MM.1S (cell line): ENCODE measurements around the gene KCNIP3.

ENCODE experiments used
- DNase-seq: peaks from one replicate; pipeline ENCODE4 v3.0.0-alpha.2; 2015
- H2AFZ ChIP-seq: fragments of 300-600 bp; sonication (generic); 2 replicates; pipeline ENCODE4 v1.6.0; 2016; ENCODE audit warnings: antibody characterized with exemption, low read length
- H3F3A ChIP-seq: fragments of 300-600 bp; sonication (generic); 2 replicates; pipeline ENCODE4 v1.6.1; 2016; ENCODE audit warnings: mild to moderate bottlenecking, antibody characterized with exemption, low read length, moderate library complexity, mixed read lengths; ENCODE audit not compliant: insufficient read depth
- H3K27ac ChIP-seq: fragments of 300-600 bp; sonication (generic); 2 replicates; pipeline ENCODE4 v1.5.1; 2016; ENCODE audit warnings: mild to moderate bottlenecking, low read length
- H3K27me3 ChIP-seq: fragments of 300-600 bp; sonication (generic); replicated peaks from 2 replicates; pipeline ENCODE4 v1.6.0; 2016; ENCODE audit warnings: low read length; ENCODE audit not compliant: insufficient read depth
- H3K36me3 ChIP-seq: fragments of 300-600 bp; sonication (generic); replicated peaks from 2 replicates; pipeline ENCODE4 v1.6.1; 2016; ENCODE audit warnings: mild to moderate bottlenecking, low read length, mixed read lengths; ENCODE audit not compliant: insufficient read depth
- H3K4me1 ChIP-seq: fragments of 300-600 bp; sonication (generic); 2 replicates; pipeline ENCODE4 v1.6.1; 2016; ENCODE audit warnings: low read length, mixed read lengths
- H3K4me2 ChIP-seq: fragments of 300-600 bp; sonication (generic); 2 replicates; pipeline ENCODE4 v1.6.0; 2016; ENCODE audit warnings: low read depth, low read length
- H3K4me3 ChIP-seq: fragments of 300-600 bp; sonication (generic); 2 replicates; pipeline ENCODE4 v1.5.1; 2016; ENCODE audit warnings: low read length, mixed read lengths
- H3K79me2 ChIP-seq: fragments of 300-600 bp; sonication (generic); 2 replicates; pipeline ENCODE4 v1.6.1; 2016; ENCODE audit warnings: mixed run types, low read length, mixed read lengths
- H3K9ac ChIP-seq: fragments of 300-600 bp; sonication (generic); 2 replicates; pipeline ENCODE4 v1.6.1; 2016; ENCODE audit warnings: low read length, mixed read lengths
- H3K9me2 ChIP-seq: fragments of 300-600 bp; sonication (generic); replicated peaks from 2 replicates; pipeline ENCODE4 v1.6.1; 2016; ENCODE audit warnings: mild to moderate bottlenecking, low read length, mixed read lengths; ENCODE audit not compliant: insufficient read depth
- H3K9me3 ChIP-seq: fragments of 300-600 bp; sonication (generic); replicated peaks from 2 replicates; pipeline ENCODE4 v1.6.1; 2016; ENCODE audit warnings: mild to moderate bottlenecking, low read length, mixed read lengths; ENCODE audit not compliant: insufficient read depth
- H4K20me1 ChIP-seq: fragments of 300-600 bp; sonication (generic); 2 replicates; pipeline ENCODE4 v1.6.1; 2016; ENCODE audit warnings: mild to moderate bottlenecking, low read length, moderate library complexity, mixed read lengths; ENCODE audit not compliant: insufficient read depth
- CTCF ChIP-seq: fragments of 300-600 bp; sonication (generic); IDR thresholded peaks from 2 replicates; pipeline ENCODE4 v1.5.1; 2016; ENCODE audit warnings: antibody characterized with exemption, low read length, mixed read lengths
- EZH2 ChIP-seq: fragments of 300-600 bp; sonication (generic); optimal IDR thresholded peaks from 2 replicates; pipeline ENCODE3; 2017; ENCODE audit warnings: low read depth, mild to moderate bottlenecking, antibody characterized with exemption, low read length, mixed read lengths
- EZH2phosphoT487 ChIP-seq: fragments of 300-600 bp; sonication (generic); IDR thresholded peaks from 2 replicates; pipeline ENCODE4 v1.6.1; 2018; ENCODE audit warnings: antibody characterized with exemption, low read length

The KCNIP3 gene

DNA sequence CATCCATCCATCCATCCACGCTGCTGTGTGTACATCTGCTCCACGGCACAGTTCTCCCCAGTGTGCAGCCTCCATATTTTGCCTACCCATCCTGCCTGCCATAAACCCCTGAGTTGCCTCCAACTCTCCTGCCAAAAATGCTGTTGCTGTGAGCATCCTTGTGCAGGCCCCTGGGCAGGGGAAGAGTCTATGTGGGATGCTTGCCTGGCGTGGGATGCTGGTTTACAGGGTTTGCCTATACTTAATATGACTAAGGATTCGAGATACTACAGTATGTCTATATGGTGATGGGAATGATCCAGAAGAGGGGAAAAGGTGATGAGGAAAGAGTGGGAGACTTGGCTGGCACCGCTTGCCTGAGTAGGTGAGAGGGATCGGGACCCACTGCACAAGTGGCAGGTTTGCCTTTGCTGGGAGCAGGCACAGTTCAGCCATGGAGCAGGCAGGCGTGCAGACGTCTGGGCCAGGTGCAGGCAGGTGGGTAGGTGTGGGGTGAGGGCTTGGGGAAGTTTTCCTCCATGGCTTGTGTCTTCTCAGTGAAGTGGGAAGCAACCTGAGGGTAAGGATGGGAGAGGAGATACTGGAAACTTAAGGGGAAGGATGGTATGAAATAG, 75.2 kb downstream of the KCNIP3 start:
- H3K79me2 ChIP-seq, result no peaks in the 10 kb centered on the region
- no peak overlapping the region for H3K4me3 ChIP-seq
- H3K4me1 ChIP-seq, result no peaks in the 10 kb centered on the region
- no peaks in the 10 kb centered on the region for H3F3A ChIP-seq
- no peaks in the 10 kb centered on the region for H4K20me1 ChIP-seq
- H3K27ac ChIP-seq, result no peak overlapping the region
- H3K9me3 ChIP-seq, result no peaks in the 10 kb centered on the region
- no peaks in the 10 kb centered on the region for H3K36me3 ChIP-seq
- TF ChIP-seq CTCF, result no peak
- TF ChIP-seq EZH2, result no peak
- TF ChIP-seq EZH2phosphoT487, result no peak
- no peak overlapping the region for H3K4me2 ChIP-seq
- no peak for DNase-seq
- peaks cover 8% of the 10 kb centered on the region; the same call in 1 of the 2 replicates for H3K27me3 ChIP-seq
- H3K9ac ChIP-seq, result no peak overlapping the region
- no peaks in the 10 kb centered on the region for H3K9me2 ChIP-seq
- no peak overlapping the region for H2AFZ ChIP-seq

GRCh38 chr2:95372845-95373244, 75.7 kb downstream of the KCNIP3 start:
- no peak overlapping the region for H3K4me2 ChIP-seq
- H3K4me3 ChIP-seq, result no peak overlapping the region
- peaks cover 10% of the 10 kb centered on the region; the same call in 1 of the 2 replicates for H3K27me3 ChIP-seq
- no peak overlapping the region for H3K9ac ChIP-seq
- no peaks in the 10 kb centered on the region for H4K20me1 ChIP-seq
- H3K79me2 ChIP-seq, result no peaks in the 10 kb centered on the region
- DNase-seq, result no peak
- H3K36me3 ChIP-seq, result no peaks in the 10 kb centered on the region
- H3K27ac ChIP-seq, result no peak overlapping the region
- no peaks in the 10 kb centered on the region for H3F3A ChIP-seq
- H2AFZ ChIP-seq, result no peak overlapping the region
- no peaks in the 10 kb centered on the region for H3K9me2 ChIP-seq
- TF ChIP-seq EZH2phosphoT487 (no peak), CTCF (no peak), EZH2 (no peak)
- H3K4me1 ChIP-seq, result no peaks in the 10 kb centered on the region
- no peaks in the 10 kb centered on the region for H3K9me3 ChIP-seq

- Histone ChIP-seq H3K4me3 (no peak overlapping the region), H3K27ac (no peak overlapping the region), H3K79me2 (no peaks in the 10 kb centered on the region), H2AFZ (no peak overlapping the region), H3K9me2 (no peaks in the 10 kb centered on the region), H3K9me3 (no peaks in the 10 kb centered on the region), H3K27me3 (peaks cover 10% of the 10 kb centered on the region; the same call in 1 of the 2 replicates), H4K20me1 (no peaks in the 10 kb centered on the region), H3K4me2 (no peak overlapping the region), H3K4me1 (no peaks in the 10 kb centered on the region), H3K36me3 (no peaks in the 10 kb centered on the region), H3K9ac (no peak overlapping the region), H3F3A (no peaks in the 10 kb centered on the region)
- TF ChIP-seq EZH2phosphoT487 (no peak), EZH2 (no peak)
- DNase-seq, result no peak
Observed at GRCh38 chr2:95374029-95374428, 76.9 kb downstream of the KCNIP3 start.

GRCh38 chr2:95374451-95374920, 77.3 kb downstream of the KCNIP3 start:
- no peak for DNase-seq
- H3K4me1 ChIP-seq, result no peaks in the 10 kb centered on the region
- H3K36me3 ChIP-seq, result no peaks in the 10 kb centered on the region
- no peaks in the 10 kb centered on the region for H3F3A ChIP-seq
- no peak overlapping the region for H3K9ac ChIP-seq
- H3K27me3 ChIP-seq, result peaks cover 10% of the 10 kb centered on the region
- no peaks in the 10 kb centered on the region for H3K9me2 ChIP-seq
- H2AFZ ChIP-seq, result no peak overlapping the region
- H3K9me3 ChIP-seq, result no peaks in the 10 kb centered on the region
- no peaks in the 10 kb centered on the region for H4K20me1 ChIP-seq
- H3K4me2 ChIP-seq, result no peak overlapping the region
- H3K79me2 ChIP-seq, result no peaks in the 10 kb centered on the region
- H3K4me3 ChIP-seq, result no peak overlapping the region
- TF ChIP-seq EZH2phosphoT487, result no peak
- TF ChIP-seq CTCF, result no peak
- TF ChIP-seq EZH2, result no peak
- no peak overlapping the region for H3K27ac ChIP-seq
